Effector memory CD8-positive, alpha-beta T cell (primary cell): ENCODE results near the gene CHD9.

ENCODE experiments used
- ATAC-seq: fragments of 150-1000 bp; cut with Tn5 transposase; replicated peaks from 2 replicates; pipeline ENCODE4 v1.10.0; 2021; ENCODE audit warnings: mild to moderate bottlenecking, moderate library complexity
- DNase-seq, 3 experiments: peaks; one replicate each; pipeline ENCODE4 v3.0.0; 2021
- H3K27ac Mint-ChIP-seq, 2 donors: one replicate each; pipeline ENCODE4 v1.8.0; 2022; ENCODE audit warnings: mild to moderate bottlenecking in 2 of 2, mixed read lengths in 2 of 2, moderate library complexity in 2 of 2
- H3K27me3 Mint-ChIP-seq, 2 donors: one replicate each; pipeline ENCODE4 v1.8.0; 2022; ENCODE audit warnings: mixed read lengths in 2 of 2
- H3K36me3 Mint-ChIP-seq: one replicate; pipeline ENCODE4 v1.8.0; 2022; ENCODE audit warnings: mild to moderate bottlenecking, moderate library complexity, mixed read lengths; ENCODE audit not compliant: insufficient read depth
- H3K4me1 Mint-ChIP-seq, 2 donors: one replicate each; pipeline ENCODE4 v1.8.0; 2022; ENCODE audit warnings: low read depth in 2 of 2, mixed read lengths in 2 of 2
- H3K4me3 Mint-ChIP-seq, 2 donors: one replicate each; pipeline ENCODE4 v1.8.0; 2022; ENCODE audit warnings: mild to moderate bottlenecking in 2 of 2, mixed read lengths in 2 of 2, moderate library complexity in 2 of 2
- H3K9me3 Mint-ChIP-seq, 2 donors: one replicate each; pipeline ENCODE4 v1.8.0; 2022; ENCODE audit warnings: mixed read lengths in 2 of 2

CHD9 gene

GRCh38 chr16:53207810-53208752 lies 153.3 kb downstream of the CHD9 start:
- Mint-ChIP-seq H3K4me1 (peaks cover 21 to 27% of the 10 kb centered on the region in 2 donors), H3K27me3 (no peaks in the 10 kb centered on the region), H3K9me3 (no peaks in the 10 kb centered on the region), H3K36me3 (peaks cover 17% of the 10 kb centered on the region), H3K27ac (peak overlapping the region; percentile 54 to 88), H3K4me3 (peak overlapping the region; percentile 66 to 71)
- DNase-seq (no peak), ATAC-seq (peak; percentile 71)

GRCh38 chr16:53209429-53209828 lies 154.6 kb downstream of the CHD9 start:
- ATAC-seq (no peak), DNase-seq (no peak)
- Mint-ChIP-seq H3K4me3 (no peak overlapping the region), H3K27ac (peak overlapping the region in 1 of 2 donors; percentile 1), H3K9me3 (no peaks in the 10 kb centered on the region), H3K27me3 (no peaks in the 10 kb centered on the region), H3K4me1 (peaks cover 19 to 30% of the 10 kb centered on the region in 2 donors), H3K36me3 (peaks cover 14% of the 10 kb centered on the region)

GRCh38 chr16:53209877-53210276 lies 155.1 kb downstream of the CHD9 start:
- H3K27me3 Mint-ChIP-seq = no peaks in the 10 kb centered on the region
- DNase-seq = no peak
- H3K4me1 Mint-ChIP-seq = peaks cover 19 to 30% of the 10 kb centered on the region in 2 donors
- no peak for ATAC-seq
- H3K9me3 Mint-ChIP-seq = no peaks in the 10 kb centered on the region
- H3K36me3 Mint-ChIP-seq = peaks cover 14% of the 10 kb centered on the region
- no peak overlapping the region for H3K4me3 Mint-ChIP-seq
- H3K27ac Mint-ChIP-seq = peak overlapping the region in 1 of 2 donors; percentile 1

DNA sequence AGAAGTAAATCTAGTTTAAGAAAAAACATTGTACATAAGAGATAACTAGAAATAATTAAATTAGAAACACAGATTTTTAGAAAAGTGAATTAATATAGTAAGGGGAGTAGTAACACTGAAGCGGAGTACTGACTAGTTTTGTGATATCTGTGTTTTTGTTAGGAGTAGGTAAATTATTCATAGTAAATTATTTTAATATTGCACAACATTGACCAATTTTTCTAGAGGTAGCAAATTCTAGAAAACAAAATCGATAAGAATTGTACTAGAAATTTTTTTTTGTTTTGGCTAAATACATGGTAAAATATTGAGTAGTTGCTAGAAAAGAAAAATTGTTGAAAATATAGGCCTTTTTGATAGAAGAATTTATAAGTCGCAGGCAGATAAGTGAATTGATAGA lies 156.5 kb downstream of the CHD9 start:
- no peaks in the 10 kb centered on the region for H3K9me3 Mint-ChIP-seq
- no peak overlapping the region for H3K27ac Mint-ChIP-seq
- peaks cover 12% of the 10 kb centered on the region for H3K36me3 Mint-ChIP-seq
- no peak for ATAC-seq
- no peaks in the 10 kb centered on the region for H3K27me3 Mint-ChIP-seq
- H3K4me3 Mint-ChIP-seq = no peak overlapping the region
- DNase-seq = no peak
- peaks cover 15 to 24% of the 10 kb centered on the region in 2 donors for H3K4me1 Mint-ChIP-seq

- ATAC-seq (no peak), DNase-seq (no peak)
- peaks cover 14 to 15% of the 10 kb centered on the region in 2 donors for H3K4me1 Mint-ChIP-seq
These were observed 158.1 kb downstream of the CHD9 start for GRCh38 chr16:53212893-53213223.

DNA sequence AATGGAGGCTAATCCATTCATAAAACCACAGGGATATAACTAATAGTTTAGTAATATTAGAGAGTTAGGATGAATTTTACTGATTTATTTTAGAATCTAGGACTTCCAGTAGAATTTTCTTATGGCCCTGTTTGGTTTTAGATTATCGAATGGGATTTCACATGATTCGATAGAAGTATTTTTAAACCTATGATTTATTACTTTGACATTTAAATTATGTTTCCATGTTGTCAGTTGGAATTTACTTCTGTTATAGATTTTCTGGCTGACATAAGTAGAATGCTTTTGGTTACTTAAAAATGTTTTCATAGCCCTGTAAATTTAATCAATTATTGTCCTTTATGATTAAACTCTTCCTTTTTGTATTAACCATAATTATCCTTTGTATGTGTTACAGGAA lies 158.8 kb downstream of the CHD9 start:
- Mint-ChIP-seq H3K4me3 (no peak overlapping the region), H3K27ac (no peak overlapping the region), H3K9me3 (no peaks in the 10 kb centered on the region), H3K4me1 (peaks cover 7 to 8% of the 10 kb centered on the region in 2 donors), H3K36me3 (peaks cover 7% of the 10 kb centered on the region), H3K27me3 (no peaks in the 10 kb centered on the region)
- no peak for DNase-seq
- no peak for ATAC-seq

More at GRCh38 chr16:53212893-53213223, 158.1 kb downstream of the CHD9 start:
- no peak overlapping the region for H3K4me3 Mint-ChIP-seq
- no peaks in the 10 kb centered on the region for H3K27me3 Mint-ChIP-seq
- H3K9me3 Mint-ChIP-seq = no peaks in the 10 kb centered on the region
- no peak overlapping the region for H3K27ac Mint-ChIP-seq
- peaks cover 12% of the 10 kb centered on the region for H3K36me3 Mint-ChIP-seq

GRCh38 chr16:53216798-53217197 lies 162.0 kb downstream of the CHD9 start:
- no peak for DNase-seq
- ATAC-seq = no peak
- H3K27me3 Mint-ChIP-seq = no peaks in the 10 kb centered on the region
- H3K4me1 Mint-ChIP-seq = peaks cover 4 to 6% of the 10 kb centered on the region in 2 donors
- H3K27ac Mint-ChIP-seq = no peak overlapping the region
- H3K4me3 Mint-ChIP-seq = no peak overlapping the region
- H3K36me3 Mint-ChIP-seq = no peaks in the 10 kb centered on the region
- H3K9me3 Mint-ChIP-seq = no peaks in the 10 kb centered on the region

- no peaks in the 10 kb centered on the region for H3K9me3 Mint-ChIP-seq
- H3K27me3 Mint-ChIP-seq = no peaks in the 10 kb centered on the region
- peaks cover 0 to 3% of the 10 kb centered on the region in 2 donors for H3K4me1 Mint-ChIP-seq
- no peak overlapping the region for H3K27ac Mint-ChIP-seq
- no peaks in the 10 kb centered on the region for H3K36me3 Mint-ChIP-seq
- no peak for ATAC-seq
- no peak for DNase-seq
- no peak overlapping the region for H3K4me3 Mint-ChIP-seq
These were observed 164.6 kb downstream of the CHD9 start for GRCh38 chr16:53219371-53219770.

DNA sequence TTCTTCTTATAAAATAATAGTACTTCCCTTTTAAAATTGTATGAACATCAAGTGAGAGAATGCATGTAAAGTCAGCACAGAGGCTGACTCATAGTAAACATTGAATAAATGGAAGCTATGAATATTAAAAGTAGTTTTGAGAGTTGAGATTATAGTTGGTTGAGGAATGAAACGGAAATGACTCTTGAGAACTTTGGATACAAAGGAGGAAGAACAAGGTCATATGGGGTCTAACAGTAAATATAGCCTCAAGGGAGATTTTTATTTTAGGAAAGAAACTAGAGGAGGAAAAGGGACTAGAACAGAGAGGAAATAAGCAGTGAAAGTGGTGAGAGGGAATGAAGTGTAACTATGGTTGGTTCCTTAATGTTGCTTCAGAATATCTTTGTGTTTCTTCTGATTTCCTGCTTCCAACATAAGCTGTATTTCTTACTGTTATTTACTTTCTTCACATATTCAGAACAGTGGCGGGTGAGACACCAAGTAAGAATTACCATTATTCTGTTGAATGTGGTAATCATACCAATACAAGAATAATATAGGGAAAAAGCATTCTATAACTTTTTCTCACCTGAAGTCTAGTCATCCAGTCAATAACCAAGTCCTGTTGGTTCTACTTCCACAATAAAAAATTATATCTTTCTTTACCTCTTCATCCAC lies 165.1 kb downstream of the CHD9 start:
- Mint-ChIP-seq H3K9me3 (no peaks in the 10 kb centered on the region), H3K27ac (no peak overlapping the region), H3K4me3 (no peak overlapping the region), H3K36me3 (no peaks in the 10 kb centered on the region), H3K4me1 (peaks cover 0 to 3% of the 10 kb centered on the region in 2 donors), H3K27me3 (no peaks in the 10 kb centered on the region)
- DNase-seq (no peak), ATAC-seq (no peak)

DNA sequence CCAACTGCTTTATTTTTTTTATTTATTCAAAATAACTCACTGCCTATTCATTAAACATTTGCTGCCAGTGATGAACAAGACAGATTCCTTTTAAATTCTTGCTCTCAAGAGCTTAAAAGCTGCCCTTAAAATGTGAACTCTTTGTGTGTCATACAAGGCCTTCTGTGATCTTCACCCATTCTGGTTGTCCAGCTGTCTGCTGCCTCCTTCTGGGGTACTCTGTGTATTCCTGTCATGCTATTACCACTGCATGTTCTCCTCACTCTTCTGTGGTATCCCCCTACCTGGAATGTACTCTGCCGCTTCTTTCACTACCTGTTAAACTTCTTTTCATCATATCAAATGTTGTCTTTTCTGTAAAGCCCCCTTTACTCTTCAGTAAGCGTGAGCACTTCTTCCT lies 165.8 kb downstream of the CHD9 start:
- no peak overlapping the region for H3K27ac Mint-ChIP-seq
- H3K4me1 Mint-ChIP-seq = peaks cover 0 to 3% of the 10 kb centered on the region in 2 donors
- H3K27me3 Mint-ChIP-seq = no peaks in the 10 kb centered on the region
- H3K4me3 Mint-ChIP-seq = no peak overlapping the region
- ATAC-seq = peak; percentile 50
- no peaks in the 10 kb centered on the region for H3K9me3 Mint-ChIP-seq
- DNase-seq = peak in 2 of 3 experiments; percentile 4 to 6
- H3K36me3 Mint-ChIP-seq = no peaks in the 10 kb centered on the region

DNA sequence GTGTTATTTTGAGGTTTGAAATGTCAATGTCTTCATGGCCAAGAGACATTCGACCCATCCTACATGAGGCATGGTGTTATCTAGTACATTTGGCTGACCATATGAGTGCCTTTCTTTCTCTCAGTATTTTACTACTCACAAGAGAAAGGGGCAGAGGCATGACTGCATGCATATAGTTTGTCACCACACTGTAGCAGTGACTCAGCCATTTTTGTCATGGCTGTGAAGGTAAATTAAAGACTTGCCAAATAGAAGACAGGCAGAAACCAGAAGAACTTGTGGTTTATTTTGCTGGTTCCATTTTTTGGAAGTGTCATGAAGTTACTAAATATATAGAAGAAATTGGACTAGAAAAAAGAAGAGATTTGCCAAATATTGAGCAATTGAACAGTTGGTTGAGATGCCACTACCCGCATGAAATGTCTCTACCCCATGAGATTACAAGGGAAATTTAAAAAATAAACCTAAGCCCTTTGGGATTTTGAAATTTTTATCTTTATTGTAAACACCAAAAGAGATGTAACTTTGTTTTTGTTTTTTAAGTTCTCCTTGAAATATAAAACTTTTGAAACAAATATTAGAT lies 170.3 kb downstream of the CHD9 start:
- peaks cover 34% of the 10 kb centered on the region for H3K36me3 Mint-ChIP-seq
- no peaks in the 10 kb centered on the region for H3K27me3 Mint-ChIP-seq
- DNase-seq = no peak
- no peak overlapping the region for H3K27ac Mint-ChIP-seq
- H3K9me3 Mint-ChIP-seq = no peaks in the 10 kb centered on the region
- no peak overlapping the region for H3K4me3 Mint-ChIP-seq
- no peak for ATAC-seq
- H3K4me1 Mint-ChIP-seq = no peaks in the 10 kb centered on the region

DNA sequence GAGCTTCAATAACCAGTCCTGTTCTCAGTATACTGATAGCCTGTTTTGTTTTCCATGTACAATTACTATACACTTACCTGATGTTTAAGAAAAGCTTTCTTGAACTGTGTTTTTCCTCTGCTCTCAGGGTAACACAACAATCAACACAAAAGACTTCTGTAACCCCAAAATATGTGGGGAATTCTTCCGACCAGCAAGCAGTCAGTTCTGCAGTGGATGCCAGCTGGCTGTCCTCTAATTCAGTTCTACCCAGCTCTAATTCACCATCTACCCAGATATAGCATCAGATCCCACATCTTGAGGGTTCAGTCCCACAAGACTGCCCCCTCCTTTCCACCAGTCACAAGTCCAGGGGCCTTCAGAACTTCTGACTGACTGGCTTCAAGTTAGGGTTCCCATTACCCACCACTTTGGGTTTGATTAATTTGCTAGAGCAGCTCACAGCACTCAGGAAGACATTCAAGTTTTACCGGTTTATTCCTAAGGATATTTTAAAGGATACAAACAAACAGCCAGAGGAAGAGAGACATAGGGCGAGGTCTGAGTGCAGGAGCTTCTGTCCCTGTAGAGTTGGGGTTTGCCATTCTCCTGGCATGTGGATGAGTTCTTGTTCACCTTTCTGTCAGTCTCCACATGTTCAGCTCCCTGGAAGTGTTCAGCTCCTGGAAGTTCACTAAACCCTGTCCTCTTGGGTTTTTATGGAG lies 178.2 kb downstream of the CHD9 start:
- Mint-ChIP-seq H3K36me3 (peaks cover 39% of the 10 kb centered on the region), H3K27me3 (no peaks in the 10 kb centered on the region), H3K9me3 (no peaks in the 10 kb centered on the region), H3K4me1 (peaks cover 0 to 3% of the 10 kb centered on the region in 2 donors), H3K27ac (no peak overlapping the region), H3K4me3 (no peak overlapping the region)
- DNase-seq (no peak), ATAC-seq (no peak)

- H3K36me3 Mint-ChIP-seq = peaks cover 32% of the 10 kb centered on the region
- DNase-seq (no peak), ATAC-seq (no peak)
- peaks cover 0 to 3% of the 10 kb centered on the region in 2 donors for H3K4me1 Mint-ChIP-seq
- no peaks in the 10 kb centered on the region for H3K27me3 Mint-ChIP-seq
- H3K9me3 Mint-ChIP-seq = no peaks in the 10 kb centered on the region
- peak overlapping the region in 1 of 2 donors; percentile 30 for H3K27ac Mint-ChIP-seq
- H3K4me3 Mint-ChIP-seq = no peak overlapping the region
These were observed 180.0 kb downstream of the CHD9 start for GRCh38 chr16:53234836-53235235.
